Activated T-helper 1 cell treated with Interleukin-2 at 50 U/mL for 16 hours (primary cell): Measurements from ENCODE around the gene AFG3L2.

Experiments
- DNase-seq: peaks from one replicate; pipeline ENCODE4 v3.0.0-alpha.2; 2020; ENCODE audit warnings: low read depth

AFG3L2 gene

GRCh38 chr18:12361770-12362378 lies 15.2 kb downstream of the AFG3L2 start:
- no peak for DNase-seq

DNA sequence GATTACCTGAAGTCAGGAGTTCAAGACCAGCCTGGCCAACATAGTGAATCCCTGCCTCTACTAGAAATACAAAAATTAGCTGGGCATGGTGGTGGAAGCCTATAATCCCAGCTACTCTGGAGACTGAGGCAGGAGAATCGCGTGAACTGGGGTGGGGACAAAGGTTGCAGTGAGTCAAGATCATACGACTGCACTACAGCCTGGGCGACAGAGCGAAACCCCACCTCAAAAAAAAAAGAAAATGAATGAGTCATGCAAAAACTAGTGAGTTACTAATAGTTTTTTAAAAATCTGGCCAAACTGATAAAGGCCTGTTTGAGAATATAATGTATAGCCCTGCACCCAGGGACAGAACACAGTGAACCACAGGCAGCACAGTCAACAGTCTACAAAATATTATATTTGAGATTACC lies 17.5 kb downstream of the AFG3L2 start:
- no peak for DNase-seq

GRCh38 chr18:12352188-12352587 lies 24.8 kb downstream of the AFG3L2 start:
- DNase-seq: no peak

- no peak for DNase-seq
These were observed 29.1 kb downstream of the AFG3L2 start for GRCh38 chr18:12347895-12348294.

DNA sequence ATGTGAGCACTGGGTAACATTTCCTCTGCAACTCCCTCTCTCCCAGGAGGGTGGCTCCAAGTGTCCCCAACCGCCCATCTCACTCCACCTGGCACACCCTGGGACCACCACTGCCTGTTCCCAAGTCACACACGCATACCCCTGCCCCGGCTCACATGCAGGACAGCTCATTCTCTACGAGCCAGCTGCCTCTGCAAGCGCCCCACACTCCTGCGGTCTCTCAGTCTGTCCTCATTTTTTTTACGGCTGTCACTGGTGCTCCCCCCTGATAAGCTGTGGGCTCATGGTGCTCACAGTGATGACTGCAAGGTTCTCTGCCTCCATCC lies 30.8 kb downstream of the AFG3L2 start:
- DNase-seq: no peak

- no peak for DNase-seq
These were observed 31.4 kb downstream of the AFG3L2 start for GRCh38 chr18:12345491-12346239.

DNA sequence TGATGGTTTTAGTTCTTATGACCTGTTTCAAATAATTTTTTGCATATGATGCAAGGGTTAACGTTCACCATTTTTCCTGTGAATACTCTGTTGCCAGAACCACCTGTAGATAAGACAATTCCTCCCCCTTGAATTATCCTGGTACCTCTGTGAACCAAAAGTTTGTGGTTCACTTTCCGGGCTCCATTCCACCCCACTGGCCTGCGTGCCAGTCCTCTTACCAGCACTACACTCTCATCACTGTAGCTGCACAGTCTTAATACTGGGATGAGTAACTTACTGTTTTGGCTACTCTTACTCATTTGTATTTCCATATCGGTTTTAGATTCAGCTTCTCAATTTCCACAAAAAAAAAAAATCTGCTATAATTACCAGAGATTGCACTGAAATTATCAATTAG lies 34.4 kb downstream of the AFG3L2 start:
- DNase-seq: no peak

- DNase-seq: no peak
These were observed 35.9 kb downstream of the AFG3L2 start for GRCh38 chr18:12340945-12341660.

DNA sequence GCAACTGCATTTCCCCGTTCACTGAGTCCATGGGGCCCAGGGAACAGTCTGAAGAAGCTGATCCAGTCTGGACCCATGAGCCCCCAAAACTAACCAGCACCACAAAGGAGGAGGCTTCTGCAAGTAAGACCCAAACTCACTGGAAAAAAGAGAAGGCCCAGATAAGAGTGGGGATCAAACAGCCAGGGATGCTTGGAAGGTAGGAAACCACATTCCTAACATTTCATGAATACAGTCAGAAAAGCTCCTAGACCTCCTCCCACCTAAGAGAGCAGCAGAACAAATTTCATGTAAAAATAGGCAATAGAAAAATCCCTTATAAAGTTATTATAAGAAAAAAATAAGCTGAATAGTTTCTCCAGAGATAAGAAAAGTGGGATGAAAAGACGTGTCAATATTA lies 38.6 kb downstream of the AFG3L2 start:
- no peak for DNase-seq

- DNase-seq: no peak
These were observed 40.1 kb downstream of the AFG3L2 start for GRCh38 chr18:12336887-12337286.

DNA sequence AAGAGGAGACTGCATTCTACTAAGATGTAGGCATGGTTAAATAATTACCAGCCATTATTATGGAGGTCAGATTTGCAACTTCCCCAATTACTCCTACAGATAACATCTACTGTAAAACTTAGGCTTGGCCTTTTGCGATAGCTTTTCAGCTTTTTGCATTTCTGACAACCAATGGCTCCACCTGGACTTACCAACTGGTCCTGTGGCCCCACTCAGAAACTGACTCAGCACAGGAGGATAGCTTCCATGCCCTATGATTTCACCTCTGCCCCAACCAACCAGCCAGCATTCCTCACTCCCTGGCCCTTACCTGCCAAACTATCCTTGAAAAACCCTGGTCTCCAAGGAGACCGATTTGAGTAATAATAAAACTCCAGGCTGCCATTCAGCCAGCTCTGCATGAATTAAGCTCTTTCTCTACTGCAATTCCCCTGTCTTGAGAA lies 40.8 kb downstream of the AFG3L2 start:
- no peak for DNase-seq

DNA sequence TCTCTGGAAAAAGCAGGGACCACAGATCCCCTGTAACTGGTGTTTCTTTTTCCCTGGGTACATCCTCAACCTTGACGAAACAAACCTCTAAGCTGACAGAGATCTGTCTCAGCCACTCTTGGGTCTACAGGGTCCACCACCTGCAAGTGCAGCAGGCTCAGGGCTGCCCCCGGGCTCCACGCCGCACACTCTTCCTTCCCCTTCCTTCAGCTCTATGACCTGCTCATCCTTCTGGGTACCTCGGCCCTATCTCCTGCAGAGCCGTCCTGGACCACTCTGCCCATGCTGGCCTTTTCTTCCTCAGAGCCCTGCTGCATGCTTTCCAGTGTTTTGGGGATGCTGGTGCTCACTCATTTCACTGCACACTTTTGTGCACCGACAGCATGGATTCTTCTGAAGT lies 41.5 kb downstream of the AFG3L2 start:
- no peak for DNase-seq

- no peak for DNase-seq
These were observed 42.2 kb downstream of the AFG3L2 start for GRCh38 chr18:12334863-12335262.

DNA sequence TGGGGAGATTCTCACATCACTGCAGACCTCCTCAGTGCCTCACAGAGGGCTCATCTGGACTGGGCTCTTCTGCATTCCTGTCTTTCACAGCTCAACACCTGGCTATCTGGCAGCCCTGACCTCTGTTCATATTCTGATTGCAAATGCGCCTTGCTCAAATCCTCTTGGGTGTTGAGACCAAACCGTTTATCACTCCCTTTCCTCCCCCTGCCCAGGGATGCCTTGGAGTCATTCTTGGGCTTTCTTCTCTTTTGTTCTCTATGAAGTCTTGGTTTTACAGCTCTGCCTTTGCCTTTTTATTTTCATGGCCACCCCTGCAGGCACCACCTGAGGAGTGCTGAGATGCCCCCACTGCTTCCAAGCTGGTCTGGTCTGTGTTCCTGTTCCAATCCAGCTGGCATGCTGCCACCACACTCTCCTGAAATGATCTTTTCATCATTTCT lies 42.6 kb downstream of the AFG3L2 start:
- no peak for DNase-seq

- DNase-seq: no peak
These were observed 43.3 kb downstream of the AFG3L2 start for GRCh38 chr18:12333506-12334290.

GRCh38 chr18:12330766-12331165 lies 46.3 kb downstream of the AFG3L2 start:
- DNase-seq: no peak

- DNase-seq: no peak
These were observed 47.8 kb downstream of the AFG3L2 start for GRCh38 chr18:12329125-12329698.

GRCh38 chr18:12328179-12328823 lies 48.7 kb downstream of the AFG3L2 start:
- no peak for DNase-seq

DNA sequence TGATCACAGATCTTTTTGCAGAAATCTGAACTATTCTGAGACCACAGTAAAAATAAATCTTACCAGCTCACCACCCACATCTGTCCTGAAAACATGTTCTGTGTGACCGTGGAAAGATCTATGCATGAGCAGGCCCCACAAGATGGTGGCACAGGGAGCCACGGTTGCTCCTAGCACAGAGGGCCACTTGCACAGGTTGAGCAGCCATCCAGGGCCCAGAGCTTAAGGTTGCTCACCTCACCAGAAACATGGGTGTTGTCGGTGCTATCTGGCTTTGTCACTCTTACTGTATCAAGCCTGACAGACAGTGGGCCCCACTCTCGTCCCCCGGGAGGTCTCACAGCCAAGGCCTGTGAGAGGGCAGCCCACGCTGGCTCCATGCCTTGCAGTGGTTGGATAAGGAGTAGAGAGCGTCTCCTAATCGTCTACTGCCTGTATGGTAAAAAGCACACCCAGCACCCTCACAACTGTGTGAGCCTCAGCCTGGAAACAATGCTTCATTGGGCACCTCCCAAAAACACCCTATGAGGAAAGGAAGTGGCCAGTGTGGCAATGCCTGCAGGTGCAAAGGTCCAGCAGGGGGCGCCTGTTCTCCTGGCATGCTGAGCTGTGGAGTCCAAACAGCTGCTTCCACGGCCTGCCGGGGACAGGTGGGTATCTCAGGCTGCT lies 49.4 kb downstream of the AFG3L2 start:
- DNase-seq: peak; percentile 37

GRCh38 chr18:12326711-12327460 lies 50.1 kb downstream of the AFG3L2 start:
- DNase-seq: no peak
